ENCODE measurements around the gene MAP3K4.

Gene MAP3K4

DNA sequence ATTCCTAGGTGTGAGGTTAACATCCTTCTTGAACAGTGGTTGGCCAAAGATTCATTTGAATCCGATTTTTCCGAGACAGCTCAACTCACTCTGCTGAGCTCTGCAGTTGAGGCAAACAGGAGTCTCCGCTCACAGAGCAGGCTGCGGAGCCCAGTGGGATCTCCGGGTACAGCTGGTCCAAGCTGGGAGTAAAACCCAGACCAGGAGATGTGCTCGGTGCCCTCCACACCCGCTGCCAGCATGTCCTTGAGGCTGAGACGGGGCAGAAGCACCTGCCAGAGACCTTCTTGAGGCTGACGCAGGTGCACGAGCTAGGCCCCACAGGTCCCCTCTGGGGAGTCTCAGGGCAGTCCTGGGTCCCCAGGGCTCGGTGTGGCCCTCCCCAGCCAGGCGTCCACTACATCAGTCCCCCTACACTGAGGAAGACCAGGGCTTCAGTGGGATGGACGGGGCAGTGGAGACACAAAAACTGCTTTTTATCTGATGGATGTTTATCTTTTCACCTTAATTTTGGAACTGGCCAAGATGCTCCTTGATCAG, 163.3 kb downstream of the MAP3K4 start:
- H3K27me3 ChIP-seq, result no peaks in the 10 kb centered on the region
- H3K36me3 ChIP-seq, result no peaks in the 10 kb centered on the region
- H3K4me1 ChIP-seq (ENCODE audit: control insufficient read depth in 1 of 2, insufficient read depth in 1 of 2, low read depth in 1 of 2, low read length in 1 of 2), result no peaks in the 10 kb centered on the region
- H3K9me3 ChIP-seq, result no peaks in the 10 kb centered on the region
- H3K27ac ChIP-seq, result no peak overlapping the region
- no peak for TF ChIP-seq CTCF (IDR thresholded peaks at IDR 0.05)
- no peak overlapping the region for H3K4me3 ChIP-seq (ENCODE audit: low read depth in 1 of 2, low read length in 1 of 2)

- H3K9me3 ChIP-seq, result no peaks in the 10 kb centered on the region
- no peaks in the 10 kb centered on the region for H3K4me1 ChIP-seq (ENCODE audit: control insufficient read depth in 1 of 2, insufficient read depth in 1 of 2, low read depth in 1 of 2, low read length in 1 of 2)
- H3K27me3 ChIP-seq, result no peaks in the 10 kb centered on the region
- H3K36me3 ChIP-seq, result no peaks in the 10 kb centered on the region
- no peak for TF ChIP-seq CTCF (IDR thresholded peaks at IDR 0.05)
- H3K4me3 ChIP-seq (ENCODE audit: low read depth in 1 of 2, low read length in 1 of 2), result no peak overlapping the region
- no peak overlapping the region for H3K27ac ChIP-seq
Measured at GRCh38 chr6:161161121-161161520, 169.6 kb downstream of the MAP3K4 start.

GRCh38 chr6:161161889-161162624, 170.5 kb downstream of the MAP3K4 start:
- Histone ChIP-seq H3K9me3 (no peaks in the 10 kb centered on the region), H3K36me3 (no peaks in the 10 kb centered on the region), H3K27me3 (no peaks in the 10 kb centered on the region), H3K4me1 (ENCODE audit: control insufficient read depth in 1 of 2, insufficient read depth in 1 of 2, low read depth in 1 of 2, low read length in 1 of 2) (no peaks in the 10 kb centered on the region), H3K27ac (no peak overlapping the region), H3K4me3 (ENCODE audit: low read depth in 1 of 2, low read length in 1 of 2) (no peak overlapping the region)
- TF ChIP-seq CTCF (IDR thresholded peaks at IDR 0.05), result no peak

DNA sequence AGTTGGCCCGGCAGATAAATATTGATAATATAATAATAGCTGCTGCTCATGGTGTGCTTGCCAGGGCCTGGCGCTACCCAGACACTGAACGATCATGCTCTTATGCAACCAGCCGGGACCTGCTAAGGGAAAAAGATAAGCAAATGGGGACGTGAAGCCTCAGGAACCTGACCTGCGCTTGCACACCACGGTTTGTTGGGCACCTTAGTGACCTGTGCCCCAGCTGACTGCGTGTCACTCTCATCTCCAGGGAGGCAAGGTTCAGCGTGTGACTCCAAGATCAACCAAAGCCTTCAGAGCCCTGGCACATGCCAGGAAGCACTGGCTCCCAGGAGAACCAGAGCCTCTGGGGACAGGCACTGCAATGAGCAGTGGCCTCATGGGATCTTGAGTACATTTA, 171.2 kb downstream of the MAP3K4 start:
- Histone ChIP-seq H3K27me3 (no peaks in the 10 kb centered on the region), H3K4me3 (ENCODE audit: low read depth in 1 of 2, low read length in 1 of 2) (no peak overlapping the region), H3K36me3 (no peaks in the 10 kb centered on the region), H3K9me3 (no peaks in the 10 kb centered on the region), H3K27ac (no peak overlapping the region), H3K4me1 (ENCODE audit: control insufficient read depth in 1 of 2, insufficient read depth in 1 of 2, low read depth in 1 of 2, low read length in 1 of 2) (no peaks in the 10 kb centered on the region)
- no peak for TF ChIP-seq CTCF (IDR thresholded peaks at IDR 0.05)

- no peaks in the 10 kb centered on the region for H3K9me3 ChIP-seq
- no peaks in the 10 kb centered on the region for H3K36me3 ChIP-seq
- no peak overlapping the region for H3K27ac ChIP-seq
- no peak for TF ChIP-seq CTCF (IDR thresholded peaks at IDR 0.05)
- no peaks in the 10 kb centered on the region for H3K27me3 ChIP-seq
- no peak overlapping the region for H3K4me3 ChIP-seq (ENCODE audit: low read depth in 1 of 2, low read length in 1 of 2)
- no peaks in the 10 kb centered on the region for H3K4me1 ChIP-seq (ENCODE audit: control insufficient read depth in 1 of 2, insufficient read depth in 1 of 2, low read depth in 1 of 2, low read length in 1 of 2)
Measured at GRCh38 chr6:161163466-161164181, 172.1 kb downstream of the MAP3K4 start.

Data from neutrophil (primary cell).